ENCODE data around the gene ZNF837. TPM values are rescaled to one million over a fixed set of nuclear protein-coding genes. Genes with fewer than 3 reads are reported as not detected.

The ZNF837 gene
- polyA plus RNA-seq, 3 donors from 2014 or later: 1.2 to 3.6 (median 1.4) TPM

DNA sequence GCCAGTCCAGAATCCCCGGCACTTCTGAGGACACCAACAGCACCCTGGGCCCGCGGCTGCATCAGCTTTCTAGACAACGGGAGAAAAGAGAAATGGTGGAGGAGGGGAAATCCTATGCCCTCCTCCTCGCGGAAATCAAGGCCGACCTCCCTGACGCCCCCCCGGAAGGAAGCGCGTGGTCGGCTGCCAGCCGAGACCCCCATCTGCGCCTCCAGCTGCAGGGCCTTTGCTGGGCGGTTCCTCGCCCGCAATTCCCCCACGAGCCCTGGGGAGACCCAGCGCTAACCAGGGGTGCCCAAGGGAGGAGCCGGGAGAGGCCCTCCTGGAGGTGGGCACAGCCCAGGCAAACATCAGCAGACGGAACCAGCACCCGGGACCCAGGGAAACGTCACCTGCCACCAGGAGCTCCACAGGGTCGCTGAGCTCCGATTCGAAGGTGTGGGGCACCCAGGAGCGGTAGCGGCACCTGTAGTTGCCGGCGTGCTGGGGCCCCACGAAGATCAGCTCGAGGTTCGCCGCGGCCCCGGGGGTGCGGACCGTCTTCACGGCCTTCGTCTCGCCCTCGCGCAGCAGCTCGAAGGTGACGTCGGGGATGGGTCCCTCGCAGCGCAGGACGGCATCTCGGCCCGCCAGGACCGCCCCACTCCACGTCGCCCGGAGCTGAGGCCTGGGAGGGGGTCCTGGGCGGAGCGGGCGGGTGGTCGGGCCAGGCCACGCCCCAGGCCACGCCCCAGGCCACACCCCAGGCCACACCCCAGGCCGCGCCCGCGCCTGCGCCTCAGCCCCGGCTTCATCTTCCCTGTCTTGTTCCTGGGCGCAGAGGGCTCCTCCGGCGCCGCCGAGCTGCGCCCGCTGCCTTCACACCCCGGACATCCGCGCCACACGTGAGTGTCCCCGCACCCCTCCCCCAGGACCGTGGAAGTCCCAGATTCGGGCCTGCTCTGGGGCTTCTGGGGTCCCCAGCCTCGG, 33.6 kb downstream of the ZNF837 start:
- H3K36me3 Mint-ChIP-seq: peaks cover 0 to 8% (median 7%) of the 10 kb centered on the region in 3 donors
- peaks cover 0 to 2% (median 0%) of the 10 kb centered on the region in 6 donors for H3K9me3 Mint-ChIP-seq
- peak overlapping the region; percentile 79 to 92 (median 86) for H3K4me3 Mint-ChIP-seq
- H3K27ac Mint-ChIP-seq: peak overlapping the region in 5 of 6 donors; percentile 57 to 89 (median 72)
- H3K4me1 Mint-ChIP-seq: peaks cover 15 to 21% of the 10 kb centered on the region in 2 donors
- H3K27me3 Mint-ChIP-seq (ENCODE audit: low read depth in 3 of 3): peaks cover 2 to 13% (median 7%) of the 10 kb centered on the region in 3 donors
- DNase-seq: peak; percentile 32 to 58 (median 49)

DNA sequence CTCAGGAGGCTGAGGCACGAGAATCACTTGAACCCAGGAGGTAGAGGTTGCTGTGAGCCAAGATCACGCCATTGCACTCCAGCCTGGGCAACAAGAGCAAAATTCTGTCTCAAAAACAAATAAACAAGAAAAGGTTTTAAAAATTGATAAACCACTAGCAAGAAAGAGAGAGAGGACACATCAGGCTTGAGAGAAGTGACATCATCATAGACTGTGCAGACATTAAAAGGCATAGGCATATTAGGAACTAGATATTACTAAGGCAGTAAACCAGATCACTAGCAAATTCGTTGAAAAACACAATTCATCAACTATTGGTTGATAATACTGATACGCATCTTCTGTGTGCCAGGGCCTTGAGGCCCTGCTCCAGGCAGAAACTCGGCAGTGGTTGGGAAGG, 35.3 kb downstream of the ZNF837 start:
- Mint-ChIP-seq H3K4me3 (peak overlapping the region; percentile 59 to 87 (median 74)), H3K4me1 (peaks cover 15 to 21% of the 10 kb centered on the region in 2 donors), H3K27ac (peak overlapping the region in 4 of 6 donors; percentile 4 to 54 (median 10)), H3K36me3 (peaks cover 9 to 19% (median 14%) of the 10 kb centered on the region in 3 donors), H3K27me3 (ENCODE audit: low read depth in 3 of 3) (peaks cover 2 to 10% (median 5%) of the 10 kb centered on the region in 3 donors), H3K9me3 (peaks cover 0 to 2% (median 0%) of the 10 kb centered on the region in 6 donors)
- no peak for DNase-seq

DNA sequence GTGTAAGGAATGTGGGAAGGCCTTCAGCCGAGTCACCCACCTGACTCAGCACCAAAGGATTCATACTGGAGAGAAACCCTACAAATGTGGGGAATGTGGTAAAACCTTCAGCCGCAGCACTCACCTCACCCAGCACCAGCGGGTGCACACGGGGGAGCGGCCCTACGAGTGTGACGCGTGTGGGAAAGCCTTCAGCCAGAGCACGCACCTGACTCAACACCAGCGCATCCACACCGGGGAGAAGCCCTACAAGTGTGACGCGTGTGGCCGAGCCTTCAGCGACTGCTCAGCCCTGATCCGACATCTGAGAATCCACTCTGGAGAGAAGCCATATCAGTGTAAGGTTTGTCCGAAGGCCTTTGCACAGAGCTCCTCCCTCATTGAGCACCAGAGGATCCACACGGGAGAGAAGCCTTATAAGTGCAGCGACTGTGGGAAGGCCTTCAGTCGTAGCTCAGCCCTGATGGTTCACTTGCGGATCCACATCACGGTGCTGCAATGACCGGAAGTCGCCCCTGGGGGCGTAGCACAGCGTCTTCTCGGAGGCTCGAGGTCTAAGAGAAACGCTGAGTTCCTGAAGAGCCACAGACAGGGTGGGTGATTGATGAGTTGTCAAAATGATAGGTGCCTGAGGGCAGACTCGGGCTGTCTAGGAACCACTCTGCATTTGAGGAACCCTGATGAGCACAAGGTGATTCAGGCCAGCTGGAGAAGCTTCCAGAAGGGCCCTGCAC, 41.8 kb downstream of the ZNF837 start:
- no peak for DNase-seq
- H3K4me3 Mint-ChIP-seq: no peak overlapping the region
- H3K27ac Mint-ChIP-seq: no peak overlapping the region
- H3K36me3 Mint-ChIP-seq: peaks cover 24 to 40% (median 29%) of the 10 kb centered on the region in 3 donors
- peaks cover 0 to 2% (median 0%) of the 10 kb centered on the region in 3 donors for H3K27me3 Mint-ChIP-seq (ENCODE audit: low read depth in 3 of 3)
- no peaks in the 10 kb centered on the region for H3K4me1 Mint-ChIP-seq
- peaks cover 0 to 2% (median 0%) of the 10 kb centered on the region in 6 donors for H3K9me3 Mint-ChIP-seq

DNA sequence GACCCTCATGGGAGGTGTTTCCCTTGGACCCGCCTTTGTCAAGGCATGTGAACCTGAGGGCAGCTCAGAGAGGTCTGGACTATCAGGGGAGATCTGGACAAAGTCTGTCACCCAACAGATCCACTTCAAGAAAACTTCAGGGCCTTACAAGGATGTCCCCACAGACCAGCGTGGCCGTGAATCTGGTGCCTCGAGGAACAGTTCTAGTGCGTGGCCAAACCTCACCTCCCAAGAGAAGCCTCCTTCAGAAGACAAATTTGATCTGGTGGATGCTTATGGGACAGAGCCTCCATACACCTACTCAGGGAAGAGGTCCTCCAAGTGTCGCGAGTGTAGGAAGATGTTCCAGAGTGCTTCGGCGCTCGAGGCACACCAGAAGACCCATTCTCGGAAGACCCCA, 42.5 kb downstream of the ZNF837 start:
- no peaks in the 10 kb centered on the region for H3K9me3 Mint-ChIP-seq
- no peak for DNase-seq
- peaks cover 0 to 2% (median 0%) of the 10 kb centered on the region in 3 donors for H3K27me3 Mint-ChIP-seq (ENCODE audit: low read depth in 3 of 3)
- H3K4me1 Mint-ChIP-seq: no peaks in the 10 kb centered on the region
- no peak overlapping the region for H3K27ac Mint-ChIP-seq
- no peak overlapping the region for H3K4me3 Mint-ChIP-seq
- peaks cover 24 to 40% (median 29%) of the 10 kb centered on the region in 3 donors for H3K36me3 Mint-ChIP-seq

DNA sequence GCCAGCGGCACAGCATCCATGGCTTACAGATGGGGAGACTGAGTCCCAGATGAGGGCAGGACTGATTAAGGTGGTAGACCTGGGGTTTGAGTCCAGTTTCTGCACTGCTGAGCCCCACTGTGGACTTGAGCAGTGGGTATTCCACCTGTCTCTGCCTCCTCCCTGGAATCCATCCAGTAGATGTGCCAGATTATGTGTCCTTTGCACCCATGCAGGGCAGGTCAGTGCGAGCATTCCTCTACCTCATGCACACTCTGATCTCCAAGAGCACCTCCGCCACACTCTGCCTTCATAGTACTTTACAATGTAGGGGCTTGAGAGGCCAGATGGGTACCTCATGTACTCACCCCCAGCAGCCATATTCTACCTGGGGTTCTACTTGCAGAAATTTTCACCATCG, 44.0 kb downstream of the ZNF837 start:
- no peak overlapping the region for H3K27ac Mint-ChIP-seq
- H3K4me3 Mint-ChIP-seq: no peak overlapping the region
- H3K4me1 Mint-ChIP-seq: no peaks in the 10 kb centered on the region
- H3K27me3 Mint-ChIP-seq (ENCODE audit: low read depth in 3 of 3): no peaks in the 10 kb centered on the region
- peaks cover 18 to 34% (median 29%) of the 10 kb centered on the region in 3 donors for H3K36me3 Mint-ChIP-seq
- DNase-seq: no peak
- no peaks in the 10 kb centered on the region for H3K9me3 Mint-ChIP-seq

DNA sequence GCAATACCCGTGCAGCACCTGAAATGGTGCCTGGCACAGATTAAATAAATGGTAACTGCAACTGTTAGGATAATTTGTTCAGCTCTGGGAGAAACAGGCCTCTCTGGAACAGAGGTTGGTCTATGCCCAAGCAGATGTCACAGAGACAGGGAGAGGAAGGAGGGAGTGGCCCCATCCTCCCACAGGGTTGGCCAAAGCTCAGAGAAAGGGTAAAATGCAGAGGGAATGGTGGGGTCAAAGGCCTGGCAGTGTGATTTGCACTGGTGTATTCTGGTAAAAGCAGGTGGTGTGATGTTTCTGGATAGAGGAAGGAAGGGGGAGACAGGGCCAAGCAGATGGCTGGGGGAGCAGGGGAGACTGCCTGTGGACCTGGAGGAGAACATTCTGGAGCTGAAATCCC, 44.6 kb downstream of the ZNF837 start:
- Mint-ChIP-seq H3K27me3 (ENCODE audit: low read depth in 3 of 3) (no peaks in the 10 kb centered on the region), H3K4me1 (no peaks in the 10 kb centered on the region), H3K4me3 (no peak overlapping the region), H3K27ac (no peak overlapping the region), H3K9me3 (no peaks in the 10 kb centered on the region), H3K36me3 (peaks cover 16 to 32% (median 26%) of the 10 kb centered on the region in 3 donors)
- DNase-seq: no peak

DNA sequence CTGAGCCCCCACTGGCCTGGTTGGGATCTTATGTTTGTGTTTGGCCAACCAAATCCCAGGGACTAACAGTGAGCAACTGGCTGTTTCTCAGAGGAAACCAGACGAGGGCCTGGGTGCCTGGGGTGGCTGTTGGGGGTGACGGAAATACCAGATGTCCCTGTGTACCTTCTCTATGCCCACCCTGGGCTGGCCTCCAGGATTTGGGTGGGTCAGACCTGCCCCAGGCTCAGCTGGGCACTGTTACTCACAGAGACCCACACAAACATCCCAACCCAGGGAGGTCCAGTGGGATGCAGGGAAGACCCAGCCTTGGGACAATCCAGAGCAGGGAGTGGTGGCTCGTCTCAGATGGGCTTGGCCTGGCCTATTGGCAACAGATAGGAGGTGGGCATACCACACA, 45.2 kb downstream of the ZNF837 start:
- no peak for DNase-seq
- Mint-ChIP-seq H3K9me3 (no peaks in the 10 kb centered on the region), H3K36me3 (peaks cover 10 to 30% (median 20%) of the 10 kb centered on the region in 3 donors), H3K27me3 (ENCODE audit: low read depth in 3 of 3) (no peaks in the 10 kb centered on the region), H3K4me3 (no peak overlapping the region), H3K4me1 (no peaks in the 10 kb centered on the region), H3K27ac (no peak overlapping the region)

DNA sequence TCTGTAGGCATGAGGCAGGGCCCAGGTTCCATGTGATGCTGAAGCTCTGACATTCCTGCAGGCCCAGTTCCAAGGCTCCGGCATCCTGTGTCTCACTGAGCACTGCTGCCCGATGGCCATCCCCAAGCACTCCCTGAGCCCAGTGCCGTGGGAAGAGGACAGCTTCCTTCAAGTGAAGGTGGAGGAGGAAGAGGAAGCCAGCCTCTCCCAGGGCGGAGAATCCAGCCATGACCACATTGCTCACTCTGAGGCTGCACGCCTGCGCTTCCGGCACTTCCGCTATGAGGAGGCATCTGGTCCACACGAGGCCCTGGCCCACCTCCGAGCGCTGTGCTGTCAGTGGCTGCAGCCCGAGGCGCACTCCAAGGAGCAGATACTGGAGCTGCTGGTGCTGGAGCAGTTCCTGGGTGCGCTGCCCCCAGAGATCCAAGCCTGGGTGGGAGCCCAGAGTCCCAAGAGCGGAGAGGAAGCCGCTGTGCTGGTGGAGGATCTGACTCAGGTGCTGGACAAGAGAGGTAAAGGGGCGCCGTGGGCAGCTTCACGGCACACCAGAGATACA, 46.1 kb downstream of the ZNF837 start:
- no peak for DNase-seq
- peaks cover 7 to 26% (median 16%) of the 10 kb centered on the region in 3 donors for H3K36me3 Mint-ChIP-seq
- H3K9me3 Mint-ChIP-seq: no peaks in the 10 kb centered on the region

DNA sequence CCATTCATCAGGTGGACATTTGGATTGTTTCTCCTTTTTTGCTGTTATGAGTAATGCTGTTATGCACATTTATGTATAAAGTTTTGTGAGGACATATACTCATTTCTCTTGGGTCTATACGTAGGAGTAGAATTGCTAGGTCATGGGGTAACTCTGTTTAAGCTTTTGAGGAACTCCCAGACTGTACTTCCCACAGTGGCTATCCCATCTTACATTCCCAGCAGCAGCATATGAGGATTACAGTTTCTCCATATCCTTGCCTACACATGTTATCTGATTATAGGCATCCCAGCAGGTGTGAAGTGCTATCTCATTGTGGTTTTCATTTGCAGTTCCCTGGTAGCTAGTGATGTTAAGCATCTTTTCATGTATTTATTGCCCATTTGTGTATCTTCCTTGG, 48.1 kb downstream of the ZNF837 start:
- DNase-seq: no peak
- Mint-ChIP-seq H3K4me1 (no peaks in the 10 kb centered on the region), H3K4me3 (no peak overlapping the region), H3K36me3 (peaks cover 4 to 10% (median 5%) of the 10 kb centered on the region in 3 donors), H3K27me3 (ENCODE audit: low read depth in 3 of 3) (peaks cover 0 to 1% (median 0%) of the 10 kb centered on the region in 3 donors), H3K9me3 (no peaks in the 10 kb centered on the region), H3K27ac (peak overlapping the region in 1 of 6 donors; percentile 62)

More for the DNA sequence above, 46.1 kb downstream of the ZNF837 start:
- Mint-ChIP-seq H3K27ac (no peak overlapping the region), H3K4me1 (no peaks in the 10 kb centered on the region), H3K27me3 (ENCODE audit: low read depth in 3 of 3) (no peaks in the 10 kb centered on the region), H3K4me3 (no peak overlapping the region)

DNA sequence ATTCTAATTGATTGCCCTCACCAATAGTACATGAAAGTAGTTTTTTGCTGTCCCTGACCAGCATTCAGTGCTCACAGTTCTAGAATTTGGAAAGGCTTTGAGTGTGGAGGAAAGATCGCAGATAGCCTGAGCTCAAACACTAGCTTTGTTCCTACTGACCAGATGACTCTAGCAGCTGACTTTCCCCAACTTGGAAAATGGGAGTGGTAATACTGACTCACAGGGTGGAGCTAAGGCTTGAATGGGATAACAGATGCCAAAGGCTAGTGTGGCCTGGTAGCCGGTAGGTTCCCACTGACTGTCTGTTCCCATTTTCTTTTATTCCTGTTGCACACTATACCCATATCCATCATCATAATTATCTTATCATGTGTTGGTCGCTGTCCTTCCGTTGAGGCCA, 50.4 kb downstream of the ZNF837 start:
- Mint-ChIP-seq H3K4me3 (no peak overlapping the region), H3K36me3 (peaks cover 0 to 6% (median 0%) of the 10 kb centered on the region in 3 donors), H3K27ac (peak overlapping the region in 3 of 6 donors; percentile 3 to 12 (median 7))

DNA sequence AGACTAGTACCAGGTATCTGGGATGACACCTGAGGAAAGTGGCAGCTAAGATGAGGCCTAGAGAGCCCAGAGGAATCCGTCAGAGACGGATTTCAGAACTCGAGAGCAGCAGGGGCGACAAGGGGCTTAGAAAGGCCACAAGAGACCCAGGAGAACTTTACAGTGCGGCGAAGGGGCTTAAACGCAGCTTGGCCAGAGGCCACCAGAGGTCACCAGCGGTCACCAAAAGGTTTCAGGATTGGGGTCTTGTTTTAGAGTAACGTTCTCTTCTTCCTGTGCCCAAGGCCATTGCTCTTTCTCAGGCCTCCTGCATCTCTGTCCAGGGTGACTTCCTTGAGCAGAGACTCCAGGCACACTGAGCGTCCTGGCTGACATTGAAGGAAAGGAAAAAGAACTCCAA, 51.8 kb downstream of the ZNF837 start:
- no peak for DNase-seq
- Mint-ChIP-seq H3K27me3 (ENCODE audit: low read depth in 3 of 3) (peaks cover 0 to 1% (median 0%) of the 10 kb centered on the region in 3 donors), H3K9me3 (no peaks in the 10 kb centered on the region), H3K36me3 (no peaks in the 10 kb centered on the region), H3K27ac (peak overlapping the region in 4 of 6 donors; percentile 24 to 65 (median 50)), H3K4me1 (no peaks in the 10 kb centered on the region), H3K4me3 (peak overlapping the region in 2 of 5 donors; percentile 30 to 36)

More for the DNA sequence above, 50.4 kb downstream of the ZNF837 start:
- Mint-ChIP-seq H3K9me3 (no peaks in the 10 kb centered on the region), H3K4me1 (no peaks in the 10 kb centered on the region), H3K27me3 (ENCODE audit: low read depth in 3 of 3) (peaks cover 0 to 1% (median 0%) of the 10 kb centered on the region in 3 donors)
- no peak for DNase-seq

DNA sequence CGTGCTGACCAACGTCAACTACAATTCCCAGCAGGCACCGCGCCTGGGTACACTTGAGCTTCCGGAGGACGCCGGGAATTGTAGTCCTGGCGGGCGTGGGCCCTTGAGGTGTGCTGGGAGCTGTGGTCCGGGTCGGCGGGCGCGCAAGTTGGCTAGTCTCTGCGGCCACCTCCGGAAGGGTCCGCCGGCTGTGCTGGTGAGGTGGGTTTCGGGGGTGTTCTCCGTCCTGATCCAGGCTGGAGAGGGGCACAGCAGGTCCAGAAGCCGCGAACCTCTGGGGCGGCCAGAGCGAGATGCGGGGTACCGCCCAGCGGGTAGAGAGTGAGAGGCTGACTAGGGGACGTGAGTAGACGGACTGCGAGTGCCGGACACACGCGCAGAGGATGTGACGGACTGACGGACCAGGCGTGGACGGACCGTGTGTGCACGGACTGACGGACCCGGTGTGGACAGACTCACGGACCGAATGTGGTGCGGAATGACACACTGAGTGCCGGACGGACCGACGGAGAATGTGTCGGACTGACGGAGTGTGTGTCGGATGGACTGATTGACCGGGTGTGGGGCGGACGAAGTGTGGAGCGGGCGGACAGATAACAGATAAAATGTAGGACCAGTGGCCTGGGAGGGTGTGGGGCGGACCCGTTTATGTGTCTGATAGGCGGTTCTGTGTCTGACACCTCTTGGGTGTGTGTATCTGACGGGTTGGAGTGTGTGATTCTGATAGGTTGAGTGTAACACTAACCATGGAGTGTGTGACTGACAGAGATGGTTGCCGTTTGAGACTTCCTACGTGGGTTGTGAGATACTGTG, 53.7 kb downstream of the ZNF837 start, which contains the start of gene ZSCAN22:
Gene ZSCAN22, plus strand, starts transcription at position 81 of the 813 bp plus-strand sequence. CDS start 7,809 bp downstream, outside the sequence.
- H3K27ac Mint-ChIP-seq: no peak within 1 kb of the TSS
- DNase-seq: peak; percentile 84 to 89 (median 86)
- H3K36me3 Mint-ChIP-seq: peaks cover 0 to 5% (median 4%) of the 10 kb centered on the region in 3 donors
- peaks cover 0 to 2% (median 1%) of the 10 kb centered on the region in 3 donors for H3K27me3 Mint-ChIP-seq (ENCODE audit: low read depth in 3 of 3)
- H3K4me1 Mint-ChIP-seq: no peaks in the 10 kb centered on the region
- no peak within 1 kb of the TSS for H3K4me3 Mint-ChIP-seq
- no peaks in the 10 kb centered on the region for H3K9me3 Mint-ChIP-seq
